Hepatocyte (in vitro differentiated cells): ENCODE data around the gene ADAMTS15.

Experiments used
- CTCF ChIP-seq: fragments of 200-600 bp; sonication (generic); IDR thresholded peaks from 2 replicates; pipeline ENCODE4 v1.5.1; 2016; ENCODE audit warnings: antibody characterized with exemption, mild to moderate bottlenecking; ENCODE audit not compliant: poor library complexity
- EZH2 ChIP-seq: fragments of 200-600 bp; sonication (generic); IDR thresholded peaks from 2 replicates; pipeline ENCODE4 v1.6.1; 2016; ENCODE audit warnings: antibody characterized with exemption, mild to moderate bottlenecking, borderline replicate concordance

GRCh38 chr11:130411223-130411622 lies 37.2 kb upstream of the ADAMTS15 start:
- TF ChIP-seq CTCF (no peak), EZH2 (no peak)
